ENCODE measurements around the gene TRIM4. TPM values are rescaled to one million over a fixed set of nuclear protein-coding genes. Genes with fewer than 3 reads are reported as not detected.

TRIM4 gene
- total RNA-seq, 1 donor = 27.2 TPM

- H3K4me3 ChIP-seq (ENCODE audit: low read depth, low read length) = no peak overlapping the region
- no peak for TF ChIP-seq CTCF (IDR thresholded peaks at IDR 0.05; ENCODE audit: insufficient read depth, low read depth, low read length)
- no peak for DNase-seq (ENCODE audit: low read depth)
These were observed 8.4 kb downstream of the TRIM4 start for GRCh38 chr7:99910976-99911375.

- H3K4me3 ChIP-seq (ENCODE audit: low read depth, low read length) = no peak overlapping the region
- no peak for DNase-seq (ENCODE audit: low read depth)
- TF ChIP-seq CTCF (IDR thresholded peaks at IDR 0.05; ENCODE audit: insufficient read depth, low read depth, low read length) = no peak
These were observed 17.7 kb downstream of the TRIM4 start for GRCh38 chr7:99901581-99901980.

GRCh38 chr7:99899830-99900519 lies 19.4 kb downstream of the TRIM4 start:
- TF ChIP-seq CTCF (IDR thresholded peaks at IDR 0.05; ENCODE audit: insufficient read depth, low read depth, low read length) = no peak
- DNase-seq (ENCODE audit: low read depth) = no peak
- no peak overlapping the region for H3K4me3 ChIP-seq (ENCODE audit: low read depth, low read length)

- H3K4me3 ChIP-seq (ENCODE audit: low read depth, low read length) = no peak overlapping the region
- no peak for DNase-seq (ENCODE audit: low read depth)
- no peak for TF ChIP-seq CTCF (IDR thresholded peaks at IDR 0.05; ENCODE audit: insufficient read depth, low read depth, low read length)
These were observed 20.5 kb downstream of the TRIM4 start for GRCh38 chr7:99898836-99899235.

- H3K4me3 ChIP-seq (ENCODE audit: low read depth, low read length) = no peak overlapping the region
- no peak for TF ChIP-seq CTCF (IDR thresholded peaks at IDR 0.05; ENCODE audit: insufficient read depth, low read depth, low read length)
- no peak for DNase-seq (ENCODE audit: low read depth)
These were observed 21.3 kb downstream of the TRIM4 start for GRCh38 chr7:99898023-99898357.

GRCh38 chr7:99897322-99898022 lies 21.9 kb downstream of the TRIM4 start:
- TF ChIP-seq CTCF (IDR thresholded peaks at IDR 0.05; ENCODE audit: insufficient read depth, low read depth, low read length) = no peak
- H3K4me3 ChIP-seq (ENCODE audit: low read depth, low read length) = no peak overlapping the region
- DNase-seq (ENCODE audit: low read depth) = no peak
